HG03045 (cell line): ENCODE data around the gene ACKR3.

ENCODE experiments used
- ATAC-seq: cut with Tn5 transposase; IDR thresholded peaks from one replicate; pipeline ENCODE4 v1.9.1; 2021; ENCODE audit warnings: mild to moderate bottlenecking, moderate library complexity; ENCODE audit not compliant: unreplicated experiment

Gene ACKR3

GRCh38 chr2:236569573-236569973, at the start of gene ACKR3:
Gene ACKR3, plus strand, starts transcription at chr2:236569825. Its CDS starts 10,641 bp downstream, at chr2:236580466.
- peak; percentile 77 for ATAC-seq

GRCh38 chr2:236521556-236521955, 48.1 kb upstream of the ACKR3 start:
- no peak for ATAC-seq

GRCh38 chr2:236523249-236523648, 46.4 kb upstream of the ACKR3 start:
- no peak for ATAC-seq

- no peak for ATAC-seq
Observed at GRCh38 chr2:236525411-236525997, 44.1 kb upstream of the ACKR3 start.

GRCh38 chr2:236526455-236527158, 43.0 kb upstream of the ACKR3 start:
- ATAC-seq = no peak

- no peak for ATAC-seq
Observed at GRCh38 chr2:236527159-236527630, 42.4 kb upstream of the ACKR3 start.

- no peak for ATAC-seq
Observed at GRCh38 chr2:236529606-236530005, 40.0 kb upstream of the ACKR3 start.

GRCh38 chr2:236530512-236530911, 39.1 kb upstream of the ACKR3 start:
- ATAC-seq = no peak

GRCh38 chr2:236531195-236531594, 38.4 kb upstream of the ACKR3 start:
- ATAC-seq = no peak

GRCh38 chr2:236531996-236532395, 37.6 kb upstream of the ACKR3 start:
- no peak for ATAC-seq

- no peak for ATAC-seq
Observed at GRCh38 chr2:236533343-236533742, 36.3 kb upstream of the ACKR3 start.

- no peak for ATAC-seq
Observed at GRCh38 chr2:236535024-236535423, 34.6 kb upstream of the ACKR3 start.

- ATAC-seq = peak; percentile 46
Observed at GRCh38 chr2:236536727-236537398, 32.8 kb upstream of the ACKR3 start.

- ATAC-seq = no peak
Observed at GRCh38 chr2:236538242-236538641, 31.4 kb upstream of the ACKR3 start.

GRCh38 chr2:236541008-236541562, 28.5 kb upstream of the ACKR3 start:
- no peak for ATAC-seq

GRCh38 chr2:236544362-236544761, 25.3 kb upstream of the ACKR3 start:
- ATAC-seq = no peak

- ATAC-seq = no peak
Observed at GRCh38 chr2:236545248-236545658, 24.4 kb upstream of the ACKR3 start.

GRCh38 chr2:236545814-236546480, 23.7 kb upstream of the ACKR3 start:
- ATAC-seq = peak; percentile 62

GRCh38 chr2:236546561-236547002, 23.0 kb upstream of the ACKR3 start:
- no peak for ATAC-seq

GRCh38 chr2:236547725-236548124, 21.9 kb upstream of the ACKR3 start:
- no peak for ATAC-seq
